ENCODE measurements around the gene WDR81.

DNA sequence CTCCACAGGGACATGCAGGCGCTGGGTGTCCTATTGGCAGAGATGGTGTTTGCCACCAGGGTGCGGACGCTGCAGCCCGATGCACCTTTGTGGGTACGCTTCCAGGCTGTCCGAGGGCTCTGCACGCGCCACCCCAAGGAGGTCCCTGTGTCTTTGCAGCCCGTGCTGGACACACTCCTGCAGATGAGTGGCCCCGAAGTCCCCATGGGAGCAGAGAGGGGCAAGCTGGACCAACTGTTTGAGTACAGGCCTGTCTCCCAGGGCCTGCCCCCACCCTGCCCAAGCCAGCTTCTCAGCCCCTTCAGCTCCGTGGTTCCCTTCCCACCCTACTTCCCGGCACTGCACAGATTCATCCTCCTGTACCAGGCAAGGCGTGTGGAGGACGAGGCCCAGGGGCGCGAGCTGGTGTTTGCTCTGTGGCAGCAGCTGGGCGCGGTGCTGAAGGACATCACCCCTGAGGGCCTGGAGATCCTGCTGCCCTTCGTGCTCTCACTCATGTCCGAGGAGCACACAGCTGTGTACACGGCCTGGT is 2.8 kb downstream of the WDR81 start:
- no peak for TF ChIP-seq ZNF624 (tag by site-specific recombination; IDR thresholded peaks at IDR 0.05)
- TF ChIP-seq, protein P1, sequence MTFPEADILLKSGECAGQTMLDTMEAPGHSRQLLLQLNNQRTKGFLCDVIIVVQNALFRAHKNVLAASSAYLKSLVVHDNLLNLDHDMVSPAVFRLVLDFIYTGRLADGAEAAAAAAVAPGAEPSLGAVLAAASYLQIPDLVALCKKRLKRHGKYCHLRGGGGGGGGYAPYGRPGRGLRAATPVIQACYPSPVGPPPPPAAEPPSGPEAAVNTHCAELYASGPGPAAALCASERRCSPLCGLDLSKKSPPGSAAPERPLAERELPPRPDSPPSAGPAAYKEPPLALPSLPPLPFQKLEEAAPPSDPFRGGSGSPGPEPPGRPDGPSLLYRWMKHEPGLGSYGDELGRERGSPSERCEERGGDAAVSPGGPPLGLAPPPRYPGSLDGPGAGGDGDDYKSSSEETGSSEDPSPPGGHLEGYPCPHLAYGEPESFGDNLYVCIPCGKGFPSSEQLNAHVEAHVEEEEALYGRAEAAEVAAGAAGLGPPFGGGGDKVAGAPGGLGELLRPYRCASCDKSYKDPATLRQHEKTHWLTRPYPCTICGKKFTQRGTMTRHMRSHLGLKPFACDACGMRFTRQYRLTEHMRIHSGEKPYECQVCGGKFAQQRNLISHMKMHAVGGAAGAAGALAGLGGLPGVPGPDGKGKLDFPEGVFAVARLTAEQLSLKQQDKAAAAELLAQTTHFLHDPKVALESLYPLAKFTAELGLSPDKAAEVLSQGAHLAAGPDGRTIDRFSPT (tag by site-specific recombination; IDR thresholded peaks at IDR 0.05): no peak
- no peak for TF ChIP-seq REST (tag by site-specific recombination; IDR thresholded peaks at IDR 0.05)
- no peak for TF ChIP-seq ZNF623 (tag by site-specific recombination; IDR thresholded peaks at IDR 0.05)
- no peak for TF ChIP-seq CTCF (tag by site-specific recombination; IDR thresholded peaks at IDR 0.05)
- TF ChIP-seq ZNF776 (tag by site-specific recombination; IDR thresholded peaks at IDR 0.05; ENCODE audit: borderline replicate concordance): no peak
- no peak for TF ChIP-seq ZBTB7A (tag by site-specific recombination; IDR thresholded peaks at IDR 0.05; ENCODE audit: low read depth)
- TF ChIP-seq HOXA7 (CRISPR knock-in tag; IDR thresholded peaks at IDR 0.05; ENCODE audit: borderline replicate concordance): no peak
- no peak for TF ChIP-seq ZNF510 (tag by site-specific recombination; IDR thresholded peaks at IDR 0.05; ENCODE audit: insufficient replicate concordance)
- no peak for TF ChIP-seq ZNF621 (tag by site-specific recombination; IDR thresholded peaks at IDR 0.05)

Measured in HEK293 (cell line).